Esophagus squamous epithelium (tissue), 5 donors: Measurements from ENCODE around the gene LAMA3. TPM values are rescaled to one million over a fixed set of nuclear protein-coding genes. Genes with fewer than 3 reads are reported as not detected.
"Not testable (repeated sequence)": the region's sequence is repeated elsewhere in the genome, so short reads cannot be mapped to it uniquely, and the experiment has no call there.

Experiments
- DNase-seq: peaks from one replicate; lab custom pipeline; 2025; lab: John Stamatoyannopoulos, UW
- H3K27ac ChIP-seq, 4 donors: fragments of 200-600 bp; sonication (generic); one replicate each; pipeline ENCODE4 v1.5.1; 2016 to 2019; ENCODE audit warnings: mild to moderate bottlenecking in 1 of 4
- H3K27me3 ChIP-seq, 4 donors: fragments of 200-600 bp; sonication (generic); 1 replicate in 3 of 4; 2 replicates in 1 of 4; pipeline versions ENCODE4 v1.5.1 to v1.6.0; 2017 to 2021; ENCODE audit warnings: antibody characterized with exemption in 1 of 4
- H3K36me3 ChIP-seq, 3 donors: fragments of 200-600 bp; sonication (generic); one replicate each; pipeline ENCODE4 v1.5.1; 2016 to 2019
- H3K4me1 ChIP-seq, 3 donors: fragments of 200-600 bp; sonication (generic); one replicate each; pipeline ENCODE4 v1.5.1; 2017 to 2019
- H3K4me3 ChIP-seq, 4 donors: fragments of 200-600 bp; sonication (generic); 1 replicate in 3 of 4; 2 replicates in 1 of 4; pipeline ENCODE4 v1.5.1; 2016 to 2019; ENCODE audit warnings: mild to moderate bottlenecking in 2 of 4, moderate library complexity in 1 of 4
- H3K9me3 ChIP-seq, 3 donors: fragments of 200-600 bp; sonication (generic); one replicate each; pipeline ENCODE4 v1.5.1; 2016 to 2019
- CTCF ChIP-seq, 6 experiments: fragments of 450-650 bp in 4 of 6; fragments of 200-600 bp in 2 of 6; sonication (generic) in 2 of 6; IDR thresholded peaks; one replicate each; pipeline ENCODE4 v1.5.1; 2016 to 2019; ENCODE audit warnings: antibody characterized with exemption in 6 of 6, mild to moderate bottlenecking in 4 of 6, moderate library complexity in 4 of 6
- POLR2A ChIP-seq, 4 donors: fragments of 450-650 bp; IDR thresholded peaks; one replicate each; pipeline ENCODE4 v1.6.1; 2017; ENCODE audit warnings: antibody characterized with exemption in 4 of 4, mild to moderate bottlenecking in 4 of 4, moderate library complexity in 3 of 4
- WGBS, 2 donors: methylation state at CpG; one replicate each; pipeline ENCODE4 v1.1.5; 2018; 5-methylcytosine and 5-hydroxymethylcytosine counted together
- intact Hi-C: fragments of 100-400 bp; cut with DNase I; formaldehyde crosslinking; loops from one replicate; pipeline ENCODE4 v1.15.0; 2022
- total RNA-seq, 4 donors: library from RNA; depleted of rRNA; stranded (reverse); fragments of >200 nt; gene quantifications; one replicate each; pipeline ENCODE4 v1.1.0, GENCODE V29; 2016
- donor health status: DM: yes; HTN: yes; CAD: no.

Gene LAMA3
- total RNA-seq, 4 donors from 2014 or later: 28.7 to 81.3 (median 44.8) TPM

GRCh38 chr18:23737578-23737977 is 48.3 kb downstream of the LAMA3 start:
- no peak for TF ChIP-seq POLR2A (IDR thresholded peaks at IDR 0.05)
- no peak for TF ChIP-seq CTCF (IDR thresholded peaks at IDR 0.05)
- no peaks in the 10 kb centered on the region for H3K4me1 ChIP-seq
- H3K9me3 ChIP-seq: no peaks in the 10 kb centered on the region
- 81% methylated on average over 6 of the region's 9 CpGs for WGBS, 2 donors
- no peaks in the 10 kb centered on the region for H3K36me3 ChIP-seq
- H3K27ac ChIP-seq: no peak overlapping the region
- H3K4me3 ChIP-seq: no peak overlapping the region
- intact Hi-C loops: no loop called here
- DNase-seq: no peak
- no peaks in the 10 kb centered on the region for H3K27me3 ChIP-seq

GRCh38 chr18:23738151-23738550 is 48.9 kb downstream of the LAMA3 start:
- H3K4me3 ChIP-seq: no peak overlapping the region
- no peaks in the 10 kb centered on the region for H3K27me3 ChIP-seq
- H3K4me1 ChIP-seq: no peaks in the 10 kb centered on the region
- H3K9me3 ChIP-seq: no peaks in the 10 kb centered on the region
- intact Hi-C loops: no loop called here
- WGBS, 2 donors: 73 to 89% methylated on average over 5 of the region's 5 CpGs
- TF ChIP-seq CTCF (IDR thresholded peaks at IDR 0.05): no peak
- no peak for TF ChIP-seq POLR2A (IDR thresholded peaks at IDR 0.05)
- no peaks in the 10 kb centered on the region for H3K36me3 ChIP-seq
- H3K27ac ChIP-seq: no peak overlapping the region
- DNase-seq: no peak

GRCh38 chr18:23738575-23738974 is 49.3 kb downstream of the LAMA3 start:
- no peaks in the 10 kb centered on the region for H3K27me3 ChIP-seq
- no peaks in the 10 kb centered on the region for H3K9me3 ChIP-seq
- H3K36me3 ChIP-seq: no peaks in the 10 kb centered on the region
- 92 to 100% methylated on average over 2 of the region's 5 CpGs for WGBS, 2 donors
- intact Hi-C loops: no loop called here
- H3K4me3 ChIP-seq: no peak overlapping the region
- no peak for DNase-seq
- no peak overlapping the region for H3K27ac ChIP-seq
- no peaks in the 10 kb centered on the region for H3K4me1 ChIP-seq
- TF ChIP-seq POLR2A (IDR thresholded peaks at IDR 0.05): no peak
- TF ChIP-seq CTCF (IDR thresholded peaks at IDR 0.05): no peak

- 49 to 58% methylated on average over 3 to 4 of the region's 4 CpGs for WGBS, 2 donors
- H3K27ac ChIP-seq: no peak overlapping the region
- no peak overlapping the region for H3K4me3 ChIP-seq
- no peaks in the 10 kb centered on the region for H3K9me3 ChIP-seq
- no peaks in the 10 kb centered on the region for H3K36me3 ChIP-seq
- TF ChIP-seq CTCF (IDR thresholded peaks at IDR 0.05) (no peak), POLR2A (IDR thresholded peaks at IDR 0.05) (no peak)
- no peaks in the 10 kb centered on the region for H3K27me3 ChIP-seq
- intact Hi-C loops: no loop called here
- peaks cover 0 to 6% (median 0%) of the 10 kb centered on the region in 3 donors for H3K4me1 ChIP-seq
- DNase-seq: no peak
These were observed 51.0 kb downstream of the LAMA3 start for GRCh38 chr18:23740105-23740830.

GRCh38 chr18:23741967-23742366 is 52.7 kb downstream of the LAMA3 start:
- H3K4me1 ChIP-seq, H3K4me3 ChIP-seq, H3K27ac ChIP-seq, H3K9me3 ChIP-seq, intact Hi-C loops, H3K27me3 ChIP-seq, DNase-seq, H3K36me3 ChIP-seq: not testable (repeated sequence)
- WGBS, 2 donors: 66 to 73% methylated on average over 6 of the region's 6 CpGs
